ENCODE data around the gene ATIC. TPM values are rescaled to one million over a fixed set of nuclear protein-coding genes. Genes with fewer than 3 reads are reported as not detected.

The ATIC gene
- total RNA-seq, 1 experiment from 2014 or later: 173 TPM

GRCh38 chr2:215290980-215291599 lies 20.8 kb upstream of the ATIC start:
- no peak overlapping the region for H3K9ac ChIP-seq (ENCODE audit: low read length)
- POLR2A ChIA-PET: no interaction called here
- BruUV-seq (replicated peaks): no TSS peak
- peaks cover 0 to under 1% of the 10 kb centered on the region in 2 experiments; a peak in 1 of 4 replicates for H3K4me1 ChIP-seq (ENCODE audit: control insufficient read depth in 1 of 2, insufficient read depth in 2 of 2, low read length in 2 of 2)
- no peaks in the 10 kb centered on the region for H3K27me3 ChIP-seq (ENCODE audit: insufficient read depth, low read length)
- intact Hi-C loops (cut with micrococcal nuclease): no loop called here
- CTCF ChIA-PET: no interaction called here
- no peak for ATAC-seq
- RAD21 ChIA-PET (ENCODE audit: low non-redundant PET in 1 of 2, low total read pairs in 2 of 2, uncharacterized antibody in 2 of 2, unreplicated experiment in 2 of 2): no interaction called here
- H3K4me2 ChIP-seq (ENCODE audit: low read length): no peak overlapping the region
- TF ChIP-seq JUND (IDR thresholded peaks at IDR 0.05): no peak
- no peak for TF ChIP-seq CEBPB (IDR thresholded peaks at IDR 0.05; ENCODE audit: low read depth)
- no peak for TF ChIP-seq ZBTB33 (IDR thresholded peaks at IDR 0.05; ENCODE audit: extremely low read depth, insufficient replicate concordance, low read length)
- no peak for TF ChIP-seq REST (IDR thresholded peaks at IDR 0.05; ENCODE audit: low read depth)
- no peak for TF ChIP-seq SP1 (IDR thresholded peaks at IDR 0.05; ENCODE audit: low read depth)
- TF ChIP-seq ELF1 (IDR thresholded peaks at IDR 0.05; ENCODE audit: borderline replicate concordance, low read depth): no peak
- no peak for TF ChIP-seq EZH2 (IDR thresholded peaks at IDR 0.05)
- no peak for TF ChIP-seq TCF7L2 (IDR thresholded peaks at IDR 0.05; ENCODE audit: borderline replicate concordance, extremely low read depth, insufficient read depth, insufficient read length)
- TF ChIP-seq RAD21 (IDR thresholded peaks at IDR 0.05; ENCODE audit: low read depth): no peak
- no peak for TF ChIP-seq EGR1 (IDR thresholded peaks at IDR 0.05; ENCODE audit: low read depth)
- TF ChIP-seq YY1 (IDR thresholded peaks at IDR 0.05; ENCODE audit: extremely low read depth, insufficient replicate concordance, low read depth, low read length): no peak
- TF ChIP-seq FOSL1 (IDR thresholded peaks at IDR 0.05; ENCODE audit: low read depth): no peak
- TF ChIP-seq CBX3 (IDR thresholded peaks at IDR 0.05; ENCODE audit: low read depth): no peak
- no peaks in the 10 kb centered on the region for H4K20me1 ChIP-seq (ENCODE audit: insufficient read depth)
- H3K9me2 ChIP-seq (ENCODE audit: insufficient read depth): no peaks in the 10 kb centered on the region
- no peaks in the 10 kb centered on the region for H3K36me3 ChIP-seq (ENCODE audit: control insufficient read depth in 1 of 2, insufficient read depth in 2 of 2, low read length in 2 of 2)
- H3K9me3 ChIP-seq (ENCODE audit: control insufficient read depth in 1 of 2, insufficient read depth in 1 of 2, low read depth in 1 of 2, low read length in 2 of 2): no peaks in the 10 kb centered on the region
- H3K79me2 ChIP-seq (ENCODE audit: insufficient read depth, low read length): no peaks in the 10 kb centered on the region
- H3K4me3 ChIP-seq (replicated peaks in 1 of 2; ENCODE audit: low read depth in 1 of 2, low read length in 2 of 2): no peak overlapping the region
- no peak overlapping the region for H3K27ac ChIP-seq (ENCODE audit: low read depth, low read length)
- H2AFZ ChIP-seq (ENCODE audit: low read depth, low read length, poor library complexity, severe bottlenecking): no peak overlapping the region
- no peak for DNase-seq (ENCODE audit: low read depth, low spot score)

Data from HCT116 (cell line).